Cardiac fibroblast (primary cell): ENCODE results near the gene TMEM119.
A peak's percentile ranks its signal among the peaks of the same experiment; 100 is the strongest.

Source experiments
- DNase-seq, 2 donors: peaks; one replicate each; pipeline versions ENCODE4 v3.0.0 to v3.0.0-alpha.2; 2010; ENCODE audit warnings: low read depth in 2 of 2
- H3K4me3 ChIP-seq, 2 donors: replicated peaks in 1 of 2; 1 replicate in 1 of 2; 2 replicates in 1 of 2; pipeline ENCODE4 v1.5.1; 2011; ENCODE audit warnings: low read depth in 2 of 2, low read length in 2 of 2, mild to moderate bottlenecking in 2 of 2, moderate library complexity in 1 of 2
- CTCF ChIP-seq: IDR thresholded peaks from one replicate; pipeline ENCODE4 v1.5.1; 2011; ENCODE audit warnings: low read depth, mild to moderate bottlenecking, low read length, inconsistent platforms

TMEM119 gene

GRCh38 chr12:108563136-108563803 is 34.6 kb downstream of the TMEM119 start:
- DNase-seq: peak; percentile 89 to 91
- peak overlapping the region; percentile 86 to 93 for H3K4me3 ChIP-seq
- peak; percentile 90 for TF ChIP-seq CTCF

- DNase-seq: peak; percentile 98
- no peak for TF ChIP-seq CTCF
- peak within 1 kb of the TSS; percentile 98 for H3K4me3 ChIP-seq
Measured at GRCh38 chr12:108562348-108563135, 35.3 kb downstream of the TMEM119 start, which contains the start of gene ISCU. Gene ISCU, plus strand, starts transcription at chr12:108562596. Its CDS starts 27 bp downstream, at chr12:108562623.

- TF ChIP-seq CTCF: no peak
- H3K4me3 ChIP-seq: peak overlapping the region; percentile 98
- no peak for DNase-seq
Measured at GRCh38 chr12:108561852-108562347, 36.0 kb downstream of the TMEM119 start.

GRCh38 chr12:108560752-108561719 is 36.8 kb downstream of the TMEM119 start, which contains the start of gene SART3:
Gene SART3, minus strand, starts transcription at chr12:108561173. Its CDS starts 19 bp downstream, at chr12:108561154.
- DNase-seq: peak; percentile 89 to 94
- no peak for TF ChIP-seq CTCF
- H3K4me3 ChIP-seq: peak within 1 kb of the TSS; percentile 98

GRCh38 chr12:108560321-108560721 is 37.6 kb downstream of the TMEM119 start:
- peak; percentile 59 to 75 for DNase-seq
- no peak for TF ChIP-seq CTCF
- H3K4me3 ChIP-seq: peak overlapping the region; percentile 98

GRCh38 chr12:108559748-108560147 is 38.1 kb downstream of the TMEM119 start:
- DNase-seq: no peak
- H3K4me3 ChIP-seq: peak overlapping the region; percentile 98
- TF ChIP-seq CTCF: no peak
